AG04450 (cell line): ENCODE results near the gene IKZF3. TPM values are rescaled to one million over a fixed set of nuclear protein-coding genes. Genes with fewer than 3 reads are reported as not detected.

Experiments
- CTCF ChIA-PET: fragments of 300-600, 350-600 bp; formaldehyde crosslinking; extraction: SDS; loops from one replicate; lab custom pipeline; 2022; ENCODE audit warnings: antibody characterized with exemption, inconsistent platforms; lab: Charles Lee
- POLR2A ChIA-PET: fragments of 350-600 bp; formaldehyde crosslinking; extraction: SDS; loops from one replicate; lab custom pipeline; 2021; ENCODE audit warnings: antibody characterized with exemption, inconsistent platforms; lab: Yijun Ruan, JAX
- DNase-seq: peaks from one replicate; pipeline ENCODE4 v3.0.0-alpha.2; 2011; ENCODE audit warnings: low read depth, low spot score
- H3K27ac ChIP-seq: one replicate; pipeline ENCODE4 v1.5.1; 2012; ENCODE audit warnings: low read depth, low read length, control low read depth
- H3K27me3 ChIP-seq: one replicate; pipeline ENCODE4 v1.6.0; 2012; ENCODE audit warnings: low read length; ENCODE audit not compliant: control insufficient read depth, insufficient read depth
- H3K4me3 ChIP-seq: 2 replicates; pipeline ENCODE4 v1.5.1; 2011; ENCODE audit warnings: mild to moderate bottlenecking, low read depth, low read length, control low read depth
- H3K9me3 ChIP-seq: 2 replicates; pipeline ENCODE4 v1.5.1; 2012; ENCODE audit warnings: low read length; ENCODE audit not compliant: control insufficient read depth, insufficient read depth
- CTCF ChIP-seq: IDR thresholded peaks from 2 replicates; pipeline ENCODE4 v1.5.1; 2011; ENCODE audit warnings: low read depth, low read length, control low read depth, inconsistent platforms
- polyA plus RNA-seq: library from polyadenylated mRNA; depleted of rRNA; stranded (reverse); fragments of >200 nt; gene quantifications from 2 replicates; pipeline ENCODE4 v1.2.3, GENCODE V29; 2011

The IKZF3 gene
- polyA plus RNA-seq, 1 experiment = not detected

DNA sequence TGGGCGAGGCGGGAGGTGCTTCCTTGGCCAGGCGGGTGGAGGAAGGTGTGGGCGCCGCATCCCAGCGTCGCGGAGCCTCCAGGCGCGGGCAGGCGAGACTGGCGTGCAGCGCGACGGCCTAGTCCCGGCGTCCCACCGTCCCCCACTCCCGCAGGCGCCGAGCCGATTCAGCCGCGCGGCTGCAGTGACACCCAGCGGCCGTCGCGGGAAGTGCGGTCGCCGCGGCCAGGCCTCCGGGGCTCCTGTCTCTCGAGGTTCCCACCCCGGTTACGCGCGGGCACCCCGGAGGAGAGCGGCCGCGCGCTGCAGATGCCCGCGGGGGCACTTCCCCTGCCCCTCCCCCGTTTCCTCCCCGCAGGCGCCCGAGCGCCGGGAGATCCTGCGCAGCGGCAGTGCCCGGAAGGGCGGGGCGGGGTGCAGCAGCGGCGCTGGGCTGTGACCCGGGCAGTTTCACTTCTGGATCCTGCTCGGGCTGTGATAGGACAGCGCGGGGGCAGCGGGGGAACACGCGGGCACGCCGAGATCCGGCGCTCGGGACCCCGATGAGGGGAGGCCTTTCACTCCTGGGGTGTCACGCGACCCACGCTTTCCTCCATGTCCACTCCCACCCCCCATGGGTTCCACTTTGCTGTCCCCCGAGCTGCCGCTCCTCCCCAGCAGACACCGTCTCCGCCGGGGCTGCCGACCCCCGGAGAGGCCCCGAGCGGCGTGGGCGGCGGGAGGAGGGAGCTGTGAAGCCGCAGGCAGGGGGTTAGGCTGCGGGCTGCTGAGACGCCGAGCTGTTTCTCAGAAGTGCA is 109.8 kb downstream of the IKZF3 start:
- Histone ChIP-seq H3K4me3 (peak overlapping the region; percentile 72), H3K9me3 (no peaks in the 10 kb centered on the region), H3K27ac (no peak overlapping the region), H3K27me3 (peaks cover 16% of the 10 kb centered on the region)
- ChIA-PET POLR2A (interaction anchor here (0.6 to 1.5 kb wide), 3 partner anchors 9 to 269 kb away, joined by 3 to 4 read pairs (median 4); partner anchors contain the start of gene PSMD3), CTCF (interaction anchor here (2.5 kb wide), 1 partner anchor 133 kb away, joined by 11 read pairs; no protein-coding TSS in a partner anchor)
- DNase-seq = peak; percentile 36
- peak; percentile 68 for TF ChIP-seq CTCF

- DNase-seq = no peak
- peak overlapping the region; percentile 72 for H3K4me3 ChIP-seq
- POLR2A ChIA-PET = no interaction called here
- H3K27me3 ChIP-seq = peaks cover 14% of the 10 kb centered on the region
- CTCF ChIA-PET = interaction anchor here (1.0 to 1.9 kb wide), 2 partner anchors 119 to 132 kb away, joined by 3 to 14 read pairs; no protein-coding TSS in a partner anchor
- no peak overlapping the region for H3K27ac ChIP-seq
- H3K9me3 ChIP-seq = no peaks in the 10 kb centered on the region
- TF ChIP-seq CTCF = no peak
These were observed 110.5 kb downstream of the IKZF3 start for GRCh38 chr17:39753514-39754160.

GRCh38 chr17:39752241-39752881 is 111.8 kb downstream of the IKZF3 start:
- CTCF ChIA-PET = interaction anchor here (0.8 to 1.9 kb wide), 3 partner anchors 118 to 130 kb away, joined by 3 to 14 read pairs (median 3); no protein-coding TSS in a partner anchor

DNA sequence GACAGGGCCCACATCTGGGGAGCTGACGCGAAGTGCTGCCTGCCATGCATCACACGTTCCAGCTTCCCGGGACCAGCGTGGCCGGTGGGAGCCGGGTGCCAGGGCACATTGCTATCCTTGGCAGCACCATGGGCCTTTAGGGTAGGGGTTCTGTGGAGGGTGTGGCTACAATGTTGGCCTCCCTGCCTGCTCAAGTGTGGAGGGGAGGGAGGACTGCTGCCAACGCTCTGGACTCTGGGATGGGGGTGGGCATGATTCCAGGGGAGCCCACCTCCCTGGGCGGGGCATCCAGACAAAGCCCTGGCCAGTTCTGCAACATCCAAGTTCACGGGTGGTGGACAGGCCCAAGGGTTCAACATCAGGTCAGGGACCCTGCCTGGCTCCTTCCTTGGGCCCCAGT is 112.5 kb downstream of the IKZF3 start:
- Histone ChIP-seq H3K27ac (no peak overlapping the region), H3K9me3 (no peaks in the 10 kb centered on the region), H3K27me3 (peaks cover 14% of the 10 kb centered on the region), H3K4me3 (no peak overlapping the region)
- ChIA-PET POLR2A (interaction anchor here (0.6 kb wide), 1 partner anchor 25 kb away, joined by 11 read pairs; no protein-coding TSS in a partner anchor), CTCF (interaction anchor here (0.8 to 1.9 kb wide), 2 partner anchors 128 to 130 kb away, joined by 3 to 14 read pairs; no protein-coding TSS in a partner anchor)
- TF ChIP-seq CTCF = no peak
- DNase-seq = no peak

More at GRCh38 chr17:39752241-39752881, 111.8 kb downstream of the IKZF3 start:
- peaks cover 14% of the 10 kb centered on the region for H3K27me3 ChIP-seq
- no peak overlapping the region for H3K27ac ChIP-seq
- POLR2A ChIA-PET = interaction anchor here (0.6 kb wide), 1 partner anchor 24 kb away, joined by 11 read pairs; no protein-coding TSS in a partner anchor
- no peak overlapping the region for H3K4me3 ChIP-seq
- H3K9me3 ChIP-seq = no peaks in the 10 kb centered on the region
- no peak for TF ChIP-seq CTCF
- DNase-seq = no peak
